Stimulated activated naive CD8-positive, alpha-beta T cell treated with anti-CD3 and anti-CD28 coated beads, Interleukin-15, Interleukin-2, amounts not matched to agents 100 ng/mL and 50 ng/mL, for 24 hours (primary cell): Measurements from ENCODE around the gene KPNA5.
A peak's percentile ranks its signal among the peaks of the same experiment; 100 is the strongest.

Experiments
- H3K27ac Mint-ChIP-seq: one replicate; pipeline ENCODE4 v1.8.0; 2021; ENCODE audit warnings: mild to moderate bottlenecking, mixed read lengths
- H3K27me3 Mint-ChIP-seq: one replicate; pipeline ENCODE4 v1.8.0; 2021; ENCODE audit warnings: mixed read lengths
- H3K36me3 Mint-ChIP-seq: one replicate; pipeline ENCODE4 v1.8.0; 2021; ENCODE audit warnings: low read depth, mixed read lengths
- H3K4me1 Mint-ChIP-seq: one replicate; pipeline ENCODE4 v1.8.0; 2021; ENCODE audit warnings: low read depth, mixed read lengths
- H3K4me3 Mint-ChIP-seq: one replicate; pipeline ENCODE4 v1.8.0; 2021; ENCODE audit warnings: mild to moderate bottlenecking, mixed read lengths
- H3K9me3 Mint-ChIP-seq: one replicate; pipeline ENCODE4 v1.8.0; 2021; ENCODE audit warnings: mixed read lengths

The KPNA5 gene

GRCh38 chr6:116745176-116745575 is 64.2 kb downstream of the KPNA5 start:
- Mint-ChIP-seq H3K4me3 (no peak overlapping the region), H3K4me1 (no peaks in the 10 kb centered on the region), H3K27ac (no peak overlapping the region), H3K9me3 (peaks cover 30% of the 10 kb centered on the region), H3K27me3 (peaks cover 14% of the 10 kb centered on the region), H3K36me3 (no peaks in the 10 kb centered on the region)

GRCh38 chr6:116761779-116762178 is 80.8 kb downstream of the KPNA5 start:
- no peak overlapping the region for H3K4me3 Mint-ChIP-seq
- peaks cover 61% of the 10 kb centered on the region for H3K27me3 Mint-ChIP-seq

GRCh38 chr6:116762235-116762634 is 81.2 kb downstream of the KPNA5 start:
- Mint-ChIP-seq H3K9me3 (no peaks in the 10 kb centered on the region), H3K4me1 (peaks cover 15% of the 10 kb centered on the region), H3K4me3 (no peak overlapping the region), H3K27ac (no peak overlapping the region), H3K36me3 (no peaks in the 10 kb centered on the region), H3K27me3 (peaks cover 64% of the 10 kb centered on the region)

More at GRCh38 chr6:116761779-116762178, 80.8 kb downstream of the KPNA5 start:
- H3K4me1 Mint-ChIP-seq = peaks cover 15% of the 10 kb centered on the region
- no peaks in the 10 kb centered on the region for H3K9me3 Mint-ChIP-seq
- no peaks in the 10 kb centered on the region for H3K36me3 Mint-ChIP-seq
- no peak overlapping the region for H3K27ac Mint-ChIP-seq

- Mint-ChIP-seq H3K4me1 (peaks cover 15% of the 10 kb centered on the region), H3K9me3 (no peaks in the 10 kb centered on the region), H3K4me3 (no peak overlapping the region), H3K36me3 (no peaks in the 10 kb centered on the region), H3K27ac (no peak overlapping the region), H3K27me3 (peaks cover 67% of the 10 kb centered on the region)
Observed at GRCh38 chr6:116763048-116763447, 82.0 kb downstream of the KPNA5 start.

GRCh38 chr6:116763906-116764628 is 83.1 kb downstream of the KPNA5 start:
- H3K9me3 Mint-ChIP-seq = no peaks in the 10 kb centered on the region
- H3K4me3 Mint-ChIP-seq = no peak overlapping the region
- H3K36me3 Mint-ChIP-seq = no peaks in the 10 kb centered on the region
- no peak overlapping the region for H3K27ac Mint-ChIP-seq
- peaks cover 15% of the 10 kb centered on the region for H3K4me1 Mint-ChIP-seq
- H3K27me3 Mint-ChIP-seq = peaks cover 74% of the 10 kb centered on the region

- peaks cover 75% of the 10 kb centered on the region for H3K27me3 Mint-ChIP-seq
- peak overlapping the region; percentile 60 for H3K4me3 Mint-ChIP-seq
- H3K36me3 Mint-ChIP-seq = no peaks in the 10 kb centered on the region
- H3K9me3 Mint-ChIP-seq = no peaks in the 10 kb centered on the region
- no peak overlapping the region for H3K27ac Mint-ChIP-seq
- peaks cover 15% of the 10 kb centered on the region for H3K4me1 Mint-ChIP-seq
Observed at GRCh38 chr6:116764629-116764960, 83.6 kb downstream of the KPNA5 start.

- peak within 1 kb of the TSS; percentile 60 for H3K4me3 Mint-ChIP-seq
- H3K36me3 Mint-ChIP-seq = no peaks in the 10 kb centered on the region
- peaks cover 74% of the 10 kb centered on the region for H3K27me3 Mint-ChIP-seq
- H3K9me3 Mint-ChIP-seq = no peaks in the 10 kb centered on the region
- no peak within 1 kb of the TSS for H3K27ac Mint-ChIP-seq
- H3K4me1 Mint-ChIP-seq = peaks cover 15% of the 10 kb centered on the region
Observed at GRCh38 chr6:116764961-116765841, 84.2 kb downstream of the KPNA5 start, which contains the start of gene FAM162B. FAM162B (minus strand) TSS chr6:116765719; CDS start chr6:116765576, 143 bp downstream.

GRCh38 chr6:116766506-116767176 is 85.6 kb downstream of the KPNA5 start:
- peak overlapping the region; percentile 49 for H3K4me3 Mint-ChIP-seq
- H3K27ac Mint-ChIP-seq = no peak overlapping the region
- H3K27me3 Mint-ChIP-seq = peaks cover 72% of the 10 kb centered on the region

GRCh38 chr6:116767715-116768114 is 86.7 kb downstream of the KPNA5 start:
- H3K4me3 Mint-ChIP-seq = no peak overlapping the region
- H3K36me3 Mint-ChIP-seq = no peaks in the 10 kb centered on the region
- peaks cover 70% of the 10 kb centered on the region for H3K27me3 Mint-ChIP-seq
- no peak overlapping the region for H3K27ac Mint-ChIP-seq
- H3K9me3 Mint-ChIP-seq = no peaks in the 10 kb centered on the region
- peaks cover 15% of the 10 kb centered on the region for H3K4me1 Mint-ChIP-seq

More at GRCh38 chr6:116766506-116767176, 85.6 kb downstream of the KPNA5 start:
- no peaks in the 10 kb centered on the region for H3K9me3 Mint-ChIP-seq
- peaks cover 15% of the 10 kb centered on the region for H3K4me1 Mint-ChIP-seq
- H3K36me3 Mint-ChIP-seq = no peaks in the 10 kb centered on the region

- H3K27me3 Mint-ChIP-seq = peaks cover 33% of the 10 kb centered on the region
- H3K4me1 Mint-ChIP-seq = no peaks in the 10 kb centered on the region
- no peaks in the 10 kb centered on the region for H3K9me3 Mint-ChIP-seq
- no peak overlapping the region for H3K4me3 Mint-ChIP-seq
- no peaks in the 10 kb centered on the region for H3K36me3 Mint-ChIP-seq
- no peak overlapping the region for H3K27ac Mint-ChIP-seq
Observed at GRCh38 chr6:116772450-116772849, 91.4 kb downstream of the KPNA5 start.

- Mint-ChIP-seq H3K4me1 (no peaks in the 10 kb centered on the region), H3K27ac (no peak overlapping the region), H3K4me3 (no peak overlapping the region), H3K36me3 (no peaks in the 10 kb centered on the region), H3K27me3 (peaks cover 33% of the 10 kb centered on the region), H3K9me3 (no peaks in the 10 kb centered on the region)
Observed at GRCh38 chr6:116773886-116774285, 92.9 kb downstream of the KPNA5 start.

- no peaks in the 10 kb centered on the region for H3K4me1 Mint-ChIP-seq
- H3K27me3 Mint-ChIP-seq = peaks cover 24% of the 10 kb centered on the region
- no peaks in the 10 kb centered on the region for H3K9me3 Mint-ChIP-seq
- no peak overlapping the region for H3K4me3 Mint-ChIP-seq
- no peaks in the 10 kb centered on the region for H3K36me3 Mint-ChIP-seq
- H3K27ac Mint-ChIP-seq = no peak overlapping the region
Observed at GRCh38 chr6:116779573-116780164, 98.7 kb downstream of the KPNA5 start.

GRCh38 chr6:116783852-116784251 is 102.8 kb downstream of the KPNA5 start:
- Mint-ChIP-seq H3K9me3 (no peaks in the 10 kb centered on the region), H3K27me3 (peaks cover 25% of the 10 kb centered on the region), H3K4me1 (no peaks in the 10 kb centered on the region), H3K4me3 (no peak overlapping the region), H3K27ac (no peak overlapping the region), H3K36me3 (no peaks in the 10 kb centered on the region)
